DOHH2 (cell line): Measurements from ENCODE around the gene MAP3K20.

Source experiments
- CTCF ChIP-seq: fragments of 200-600 bp; sonication (generic); IDR thresholded peaks from one replicate; pipeline ENCODE4 v1.5.1; 2014; ENCODE audit warnings: antibody characterized with exemption, mild to moderate bottlenecking, low read depth, low read length; ENCODE audit not compliant: poor library complexity, severe bottlenecking
- EZH2phosphoT487 ChIP-seq: fragments of 200-600 bp; sonication (generic); IDR thresholded peaks from 2 replicates; pipeline ENCODE4 v1.6.1; 2017; ENCODE audit warnings: borderline replicate concordance, mild to moderate bottlenecking, antibody characterized with exemption, low read length, moderate library complexity, mixed read lengths

GRCh38 chr2:173030561-173031490 lies 44.8 kb upstream of the MAP3K20 start:
- TF ChIP-seq CTCF (no peak), EZH2phosphoT487 (no peak)
